ENCODE data around the gene C1GALT1C1L.

DNA sequence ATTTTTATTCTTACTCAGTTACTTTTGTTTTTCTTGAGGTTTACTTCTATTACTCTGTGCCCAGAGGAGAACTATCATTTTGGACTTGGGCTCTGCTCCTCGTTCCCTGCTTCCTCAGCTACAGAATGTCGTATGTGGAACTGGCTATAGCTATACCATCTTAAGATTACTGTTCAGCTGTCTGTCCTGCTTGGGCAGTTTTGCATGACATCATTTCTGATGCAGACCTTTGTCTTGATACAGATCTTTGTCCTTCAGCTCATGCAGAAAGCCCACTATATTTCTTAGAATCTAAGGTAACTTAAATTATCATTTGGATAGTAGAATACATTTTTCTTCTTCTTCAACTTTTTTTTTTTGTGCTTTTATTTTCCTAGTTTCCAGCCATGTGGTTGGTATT, 13.8 kb upstream of the C1GALT1C1L start:
- TF ChIP-seq, protein P1, sequence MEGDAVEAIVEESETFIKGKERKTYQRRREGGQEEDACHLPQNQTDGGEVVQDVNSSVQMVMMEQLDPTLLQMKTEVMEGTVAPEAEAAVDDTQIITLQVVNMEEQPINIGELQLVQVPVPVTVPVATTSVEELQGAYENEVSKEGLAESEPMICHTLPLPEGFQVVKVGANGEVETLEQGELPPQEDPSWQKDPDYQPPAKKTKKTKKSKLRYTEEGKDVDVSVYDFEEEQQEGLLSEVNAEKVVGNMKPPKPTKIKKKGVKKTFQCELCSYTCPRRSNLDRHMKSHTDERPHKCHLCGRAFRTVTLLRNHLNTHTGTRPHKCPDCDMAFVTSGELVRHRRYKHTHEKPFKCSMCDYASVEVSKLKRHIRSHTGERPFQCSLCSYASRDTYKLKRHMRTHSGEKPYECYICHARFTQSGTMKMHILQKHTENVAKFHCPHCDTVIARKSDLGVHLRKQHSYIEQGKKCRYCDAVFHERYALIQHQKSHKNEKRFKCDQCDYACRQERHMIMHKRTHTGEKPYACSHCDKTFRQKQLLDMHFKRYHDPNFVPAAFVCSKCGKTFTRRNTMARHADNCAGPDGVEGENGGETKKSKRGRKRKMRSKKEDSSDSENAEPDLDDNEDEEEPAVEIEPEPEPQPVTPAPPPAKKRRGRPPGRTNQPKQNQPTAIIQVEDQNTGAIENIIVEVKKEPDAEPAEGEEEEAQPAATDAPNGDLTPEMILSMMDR (IDR thresholded peaks at IDR 0.05; ENCODE audit: low read depth, low read length) = no peak
- no peak for TF ChIP-seq EZH2phosphoT487 (IDR thresholded peaks at IDR 0.05; ENCODE audit: low read depth)
